Activated CD4-positive, CD25-positive, alpha-beta regulatory T cell treated with anti-CD3 and anti-CD28 coated beads, Interleukin-2, amount 50 U/mL, for 72 hours (primary cell): ENCODE measurements around the gene MSANTD2.
A peak's percentile ranks its signal among the peaks of the same experiment; 100 is the strongest.

Experiments
- DNase-seq: peaks from one replicate; pipeline ENCODE4 v3.0.0; 2021

MSANTD2 gene

DNA sequence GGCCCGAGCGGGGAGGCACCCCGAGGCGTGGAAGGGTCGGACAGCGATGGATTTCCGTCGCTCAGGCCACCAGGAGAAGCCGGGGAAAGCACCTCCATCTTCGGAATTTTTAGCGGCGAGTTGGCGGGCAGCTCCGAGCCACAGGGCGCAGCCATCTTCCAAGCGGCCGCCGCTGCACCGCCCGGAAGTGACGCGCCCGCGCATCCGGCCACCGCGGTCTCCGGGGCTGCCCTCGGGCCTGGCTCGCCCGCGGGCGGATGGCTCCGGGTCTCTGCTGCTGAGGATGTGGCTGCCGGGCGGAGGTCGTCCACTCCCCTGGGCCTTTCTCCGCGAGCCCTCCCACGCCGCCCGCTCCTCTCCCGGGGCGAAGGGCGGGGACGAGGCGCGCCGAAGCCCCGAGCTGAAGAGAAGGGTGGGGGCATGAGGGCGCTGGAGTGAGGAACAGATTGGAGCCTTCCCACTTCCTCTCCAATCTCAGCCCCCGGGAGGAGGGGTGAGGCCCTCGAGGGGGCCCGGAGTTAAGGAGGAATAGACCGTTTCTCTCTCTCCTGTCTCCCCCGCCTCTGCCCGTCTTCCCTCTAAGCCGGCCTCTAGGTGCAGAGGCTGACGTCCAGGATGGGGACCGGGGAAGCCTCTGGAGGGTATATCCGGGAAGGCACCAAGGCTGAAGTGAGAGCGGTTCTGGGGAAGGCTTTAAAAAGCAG, at the start of gene MSANTD2:
Gene MSANTD2 (minus strand): TSS at position 181 of the 704 bp plus-strand sequence. CDS start 26 bp downstream, at position 155.
- DNase-seq = peak; percentile 86

DNA sequence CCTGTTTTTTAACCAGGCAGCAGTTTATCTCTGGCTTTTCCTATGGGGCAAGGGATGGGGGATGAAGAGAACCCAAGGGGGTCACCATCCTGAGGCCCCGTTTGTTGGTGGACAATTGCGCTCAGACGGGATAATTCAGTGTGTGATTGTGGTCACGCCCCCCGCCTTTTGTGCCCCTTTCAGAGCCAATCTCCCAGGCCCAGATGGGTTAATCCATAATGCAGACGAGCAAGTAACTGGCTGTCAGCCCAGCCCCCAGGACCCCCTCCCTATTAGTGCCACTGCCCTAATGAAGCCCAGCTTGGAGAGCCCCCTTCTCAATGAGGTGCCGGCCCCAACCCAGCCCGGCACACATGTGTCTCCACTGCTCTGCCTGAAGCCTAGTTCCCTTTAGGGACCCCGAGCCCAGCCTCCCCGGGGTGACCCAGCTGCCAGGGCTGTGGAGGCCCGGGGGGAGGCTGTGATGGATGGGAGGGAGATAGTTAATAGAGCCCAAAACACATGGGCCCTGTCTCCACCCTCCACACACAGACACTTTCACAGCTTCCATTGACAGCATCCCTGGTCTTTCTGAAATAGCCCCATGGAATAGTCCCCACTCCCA, 46.0 kb upstream of the MSANTD2 start:
- DNase-seq = no peak

DNA sequence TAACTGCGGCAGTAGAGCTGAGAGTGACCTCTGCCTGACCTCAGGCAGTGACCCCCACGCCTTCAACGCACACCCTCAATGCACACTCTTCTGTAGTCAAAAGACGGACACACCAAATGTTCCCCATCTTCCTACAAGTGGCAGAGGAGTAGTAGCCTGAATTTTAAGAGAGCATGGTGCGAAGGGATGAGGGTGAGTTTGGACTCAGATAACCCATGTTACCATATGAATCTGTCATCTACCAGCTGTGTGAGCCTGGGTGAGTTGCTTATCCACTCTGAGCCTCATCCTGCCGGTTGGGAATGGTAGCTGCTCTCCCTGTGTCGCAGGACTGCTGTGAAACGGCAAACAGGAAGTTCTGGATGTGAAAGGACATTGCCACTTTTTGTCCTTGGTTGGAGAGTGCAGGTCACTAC, 44.5 kb upstream of the MSANTD2 start:
- DNase-seq = no peak

DNA sequence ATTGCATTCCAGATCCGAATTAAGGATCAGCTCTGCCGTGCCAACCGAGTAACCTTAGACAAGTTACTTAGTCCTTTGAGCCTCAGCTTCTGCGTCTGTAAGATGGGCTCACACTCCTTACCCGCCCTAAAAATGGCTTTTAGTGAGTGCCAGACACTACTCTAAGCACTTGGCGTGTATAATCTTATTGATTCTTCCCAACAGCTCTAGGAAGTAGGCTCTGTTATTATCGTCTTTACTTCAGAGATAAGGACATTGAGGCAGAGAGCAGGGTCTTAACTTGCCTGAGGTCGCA, 43.4 kb upstream of the MSANTD2 start:
- no peak for DNase-seq

DNA sequence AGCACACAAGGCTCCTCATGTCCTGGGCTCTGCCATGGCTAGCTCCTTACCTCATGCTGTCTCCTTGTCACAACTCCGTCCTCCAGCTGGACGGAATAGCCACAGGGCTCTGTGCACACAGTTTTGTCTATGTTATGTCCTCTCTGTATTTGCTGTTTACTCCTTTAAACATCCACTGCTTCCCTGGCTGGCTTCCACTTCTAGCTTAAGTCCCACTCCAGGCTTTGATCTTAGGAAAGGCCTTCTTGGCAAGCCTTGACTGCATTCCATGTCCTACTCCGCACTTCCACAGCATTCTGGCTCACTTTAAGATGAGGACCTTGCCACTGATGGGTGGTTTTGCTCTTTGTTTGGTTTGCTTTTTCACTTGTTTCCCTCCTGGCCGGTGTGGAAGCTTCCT, 42.1 kb upstream of the MSANTD2 start:
- no peak for DNase-seq

DNA sequence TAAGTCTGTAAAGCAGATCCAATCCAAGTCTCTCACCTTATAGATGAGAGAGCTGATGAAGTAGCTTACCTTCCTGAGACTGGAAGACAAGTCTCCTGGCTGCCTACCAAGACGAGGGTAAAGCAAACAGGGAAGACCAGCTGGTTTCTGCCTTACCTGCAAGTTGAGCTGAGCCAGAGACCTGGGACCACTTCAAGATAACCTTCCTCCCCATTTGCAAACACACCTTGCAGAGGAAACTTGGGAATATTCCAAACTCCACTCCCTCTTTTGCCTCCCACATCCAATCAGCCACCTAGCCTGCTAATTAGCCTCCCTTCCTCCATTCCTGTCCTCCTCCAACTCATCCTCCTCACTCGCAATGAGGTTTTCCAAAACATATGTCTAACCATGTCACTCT, 41.6 kb upstream of the MSANTD2 start:
- DNase-seq = no peak

DNA sequence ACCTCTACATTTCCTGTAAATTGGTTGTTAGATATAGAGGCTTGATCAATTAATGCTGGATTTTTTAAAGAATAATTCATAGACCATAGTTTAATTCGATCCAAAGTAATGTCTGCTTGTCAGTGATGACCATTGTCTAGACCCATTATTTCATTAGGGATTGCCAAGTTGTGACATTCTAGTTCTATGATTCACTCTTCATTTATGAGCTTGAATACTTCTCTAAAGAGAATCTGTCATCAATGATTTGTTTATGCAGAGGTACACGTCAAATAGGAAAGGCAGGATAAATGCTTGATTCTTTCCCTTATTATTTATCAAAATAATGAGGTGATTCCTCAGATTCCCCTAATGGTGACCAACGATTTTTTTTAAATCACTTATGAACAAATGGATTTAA, 41.0 kb upstream of the MSANTD2 start:
- no peak for DNase-seq

DNA sequence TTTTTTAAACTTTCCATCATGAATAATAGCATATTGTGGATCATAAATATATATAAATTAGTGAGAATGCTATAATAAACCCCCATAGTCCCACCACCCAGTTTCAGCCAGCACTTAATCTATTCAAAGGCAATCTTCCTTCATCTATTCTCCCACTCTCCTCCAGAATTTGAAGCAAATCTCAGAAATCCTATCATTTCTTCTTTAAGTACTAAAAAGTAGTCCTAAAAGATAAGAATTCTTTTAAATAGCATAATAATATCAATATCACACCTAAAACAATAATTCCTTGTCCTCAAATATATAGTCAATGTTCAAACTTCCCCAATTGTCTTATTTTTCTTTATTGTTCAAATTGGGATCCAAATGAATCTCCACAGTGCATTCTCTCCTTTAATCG, 40.5 kb upstream of the MSANTD2 start:
- no peak for DNase-seq

DNA sequence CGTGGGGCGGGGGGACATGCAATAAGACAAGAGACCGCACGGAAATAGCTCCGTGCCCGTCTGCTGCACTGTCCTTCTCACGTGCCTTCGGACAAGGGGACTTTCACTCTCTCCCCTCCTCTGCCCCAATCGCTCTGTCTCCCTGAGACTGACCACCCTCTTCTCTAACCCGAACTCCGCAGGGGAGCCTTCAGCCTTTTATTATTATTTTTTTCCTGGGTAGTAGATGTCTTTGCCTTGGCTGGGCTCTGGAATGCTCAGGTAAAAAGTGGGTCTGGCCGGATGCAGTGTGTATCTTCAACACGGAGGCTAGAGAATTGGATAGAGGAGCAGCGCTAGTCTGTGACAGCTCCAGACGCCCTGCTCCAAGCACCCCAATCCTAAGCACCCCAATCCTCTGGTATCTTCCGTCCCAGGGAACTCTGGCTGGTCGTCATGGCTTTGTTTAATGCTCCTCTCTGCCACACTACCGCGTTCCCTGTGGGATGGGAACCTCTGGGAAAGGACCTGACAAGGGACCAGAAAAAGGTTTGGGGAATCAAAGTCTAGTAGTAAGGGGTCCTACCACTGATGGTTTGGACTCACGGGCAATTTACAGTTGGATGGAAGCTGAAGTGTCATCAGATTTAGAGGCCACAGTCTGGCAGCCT, 39.9 kb upstream of the MSANTD2 start:
- DNase-seq = no peak

DNA sequence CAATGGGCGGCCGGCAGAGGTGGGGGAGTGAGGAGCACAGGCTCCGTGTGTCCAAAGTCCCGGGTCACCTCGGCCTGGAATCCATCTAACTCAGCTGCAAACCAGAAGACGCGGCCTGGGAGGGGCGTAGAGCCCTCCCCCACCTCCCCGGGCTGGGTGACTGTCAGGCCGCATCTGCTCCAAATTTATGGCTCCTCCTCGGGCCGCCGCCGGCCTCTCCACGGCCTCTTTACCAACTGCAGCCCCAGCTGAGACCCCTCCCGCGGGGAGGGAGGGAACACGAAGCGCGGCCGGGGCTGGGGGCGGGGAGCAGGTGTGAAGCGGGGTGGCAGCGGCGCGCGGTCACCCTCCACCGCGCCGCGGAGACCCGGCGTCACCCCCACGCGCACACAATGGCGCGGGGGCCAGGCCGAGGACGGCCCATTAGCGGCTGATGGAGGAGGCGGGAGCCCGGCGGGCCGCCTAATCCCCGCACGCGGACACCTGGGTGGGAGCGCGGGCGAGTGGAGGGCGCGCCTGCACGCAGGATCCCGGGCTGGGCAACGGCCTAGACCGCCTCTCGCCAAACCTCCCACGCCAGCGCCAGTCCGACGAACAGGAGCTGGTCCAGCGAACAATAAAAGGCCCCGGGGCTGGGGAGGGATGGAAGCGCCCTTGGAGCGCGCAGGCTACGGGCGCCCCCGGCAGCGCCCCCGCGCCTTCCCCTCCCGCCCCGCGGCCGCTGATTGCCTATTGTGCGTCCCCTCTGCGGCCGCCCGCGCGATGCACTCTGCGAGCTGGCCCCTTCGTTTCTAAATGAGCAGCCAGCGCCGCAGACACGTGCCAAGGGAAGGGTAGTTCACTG, 39.1 kb upstream of the MSANTD2 start:
- DNase-seq = no peak

DNA sequence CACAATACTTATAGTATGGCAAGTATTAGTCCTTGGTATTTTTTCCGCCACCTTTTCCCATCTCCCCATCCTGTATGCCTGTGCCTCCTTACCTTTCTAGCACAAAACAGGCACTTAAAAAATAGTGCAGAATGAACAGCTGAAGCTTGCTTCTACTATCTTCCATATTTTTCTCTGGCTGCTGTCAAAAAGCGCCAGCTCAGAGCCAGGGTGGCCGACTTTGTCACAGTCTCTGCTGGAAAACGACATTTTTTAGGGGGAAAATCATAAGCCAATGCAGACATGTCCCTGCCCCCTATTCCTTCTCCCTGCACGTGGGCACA, 38.6 kb upstream of the MSANTD2 start:
- DNase-seq = no peak

DNA sequence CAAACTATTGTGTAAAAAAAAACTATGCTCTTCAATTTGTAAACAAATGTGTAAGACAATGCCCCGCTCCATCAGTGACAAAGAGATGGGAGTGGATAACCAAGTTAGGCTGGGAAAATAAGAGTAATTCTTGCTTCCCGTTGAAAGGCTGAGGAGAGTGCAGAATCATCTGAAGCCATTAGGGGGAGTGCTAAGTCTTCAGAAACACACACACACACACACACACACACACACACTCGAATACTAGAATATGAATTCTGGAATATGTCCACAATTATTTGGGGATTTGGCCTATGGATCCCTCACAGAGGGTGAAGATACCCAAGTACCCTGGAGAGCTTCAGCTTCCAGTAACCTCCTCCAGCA, 37.3 kb upstream of the MSANTD2 start:
- no peak for DNase-seq

DNA sequence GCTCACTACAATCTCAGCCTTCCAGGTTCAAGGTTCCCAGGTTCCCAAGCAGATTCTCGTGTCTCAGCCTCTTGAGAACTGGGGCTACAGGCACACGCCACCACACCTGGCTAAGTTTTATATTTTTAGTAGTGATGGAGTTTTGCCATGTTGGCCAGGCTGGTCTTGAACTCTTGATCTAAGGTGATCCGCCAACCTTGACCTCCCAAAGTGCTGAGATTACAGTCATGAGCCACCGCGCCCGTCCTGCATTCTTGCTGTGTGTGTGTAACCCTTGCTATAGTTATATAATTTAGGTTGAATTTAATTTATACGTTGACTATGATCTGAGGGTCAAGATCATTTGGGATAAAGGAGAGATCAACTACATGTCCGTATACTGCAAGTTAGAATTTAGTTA, 35.7 kb upstream of the MSANTD2 start:
- DNase-seq = no peak

DNA sequence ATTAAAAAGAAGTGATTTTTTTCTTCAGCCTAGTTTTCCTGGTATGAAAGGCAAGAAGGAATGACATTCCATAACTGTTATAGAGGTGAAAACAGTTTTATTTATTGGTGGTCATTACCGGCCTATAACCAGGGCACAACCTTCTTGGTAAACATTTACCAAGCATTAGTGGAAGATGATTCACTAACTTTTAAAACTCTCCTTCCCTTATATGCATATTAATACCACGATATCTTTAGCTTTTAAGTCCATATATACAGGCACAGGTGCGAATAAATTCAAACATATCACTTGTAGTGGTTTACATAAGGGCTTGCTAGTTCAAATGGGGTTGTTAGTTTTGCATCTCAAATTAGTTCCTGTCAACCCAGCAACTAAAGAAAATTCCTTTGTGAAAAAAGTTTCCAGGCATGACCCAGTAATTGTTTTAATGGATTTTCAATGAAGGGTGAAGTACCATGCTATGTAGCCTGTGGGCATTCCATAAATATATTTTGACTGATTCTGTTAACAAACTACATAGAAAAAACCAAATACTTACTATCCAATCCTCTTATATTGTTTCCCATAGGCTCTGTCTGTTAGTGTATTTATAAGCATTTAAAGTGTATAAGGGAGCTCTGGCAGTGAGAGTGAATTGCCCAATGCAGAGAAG, 34.4 kb upstream of the MSANTD2 start:
- DNase-seq = no peak

DNA sequence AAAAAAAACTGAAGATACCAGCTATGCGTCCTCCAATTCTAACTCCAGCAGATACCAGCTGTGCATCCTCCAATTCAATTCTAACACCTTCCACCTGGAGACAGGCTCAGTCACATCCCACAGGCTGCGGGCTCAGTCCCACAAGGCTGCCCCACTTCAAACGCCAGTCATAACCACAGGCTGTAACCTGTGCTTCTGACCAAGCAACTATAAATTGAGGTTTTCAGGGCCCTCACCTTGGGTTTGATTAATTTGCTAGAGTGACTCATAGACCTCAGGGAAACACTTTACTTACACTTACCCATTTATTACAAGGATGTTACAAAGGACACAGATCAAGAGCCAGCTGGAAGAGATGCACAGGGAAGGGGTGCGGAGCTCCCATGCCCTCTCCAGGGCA, 32.4 kb upstream of the MSANTD2 start:
- DNase-seq = no peak

DNA sequence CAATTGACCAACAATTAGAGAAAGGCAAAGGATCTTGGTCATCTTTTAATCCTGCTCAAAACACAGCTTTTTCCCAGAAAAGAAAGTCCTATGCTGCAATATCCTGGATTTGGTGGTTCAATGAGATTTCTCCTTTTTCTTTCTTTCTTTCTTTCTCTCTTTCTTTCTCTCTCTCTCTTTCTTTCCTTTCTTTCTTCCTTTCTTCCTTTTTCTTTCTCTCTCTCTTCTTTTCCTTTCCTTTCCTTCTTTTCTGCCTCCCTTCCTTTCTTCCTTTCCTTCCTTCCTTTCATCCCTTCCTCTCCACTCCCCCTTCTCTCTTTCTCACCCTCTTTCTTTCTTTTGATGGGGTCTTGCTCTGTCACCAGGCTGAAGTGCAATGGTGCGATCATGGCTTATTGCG, 31.7 kb upstream of the MSANTD2 start:
- no peak for DNase-seq

DNA sequence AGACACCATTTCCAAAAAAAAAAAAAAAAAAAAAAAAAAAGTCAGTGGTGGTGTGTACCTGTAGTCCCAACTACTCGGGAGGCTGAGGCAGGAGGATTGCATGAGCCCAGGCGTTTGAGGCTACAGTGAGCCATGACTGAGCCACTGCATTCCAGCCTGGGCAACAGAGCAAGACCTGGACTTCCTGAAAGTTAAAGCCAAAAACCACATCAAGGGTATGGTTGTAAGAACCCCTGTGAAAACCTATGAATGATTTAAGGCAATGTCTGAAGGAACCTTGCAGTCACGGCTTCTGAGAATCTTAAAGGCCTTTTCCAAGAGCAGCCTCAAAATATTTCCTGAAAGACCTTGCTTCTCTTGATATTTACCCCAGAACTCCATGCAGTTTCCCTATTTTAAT, 30.5 kb upstream of the MSANTD2 start:
- no peak for DNase-seq

DNA sequence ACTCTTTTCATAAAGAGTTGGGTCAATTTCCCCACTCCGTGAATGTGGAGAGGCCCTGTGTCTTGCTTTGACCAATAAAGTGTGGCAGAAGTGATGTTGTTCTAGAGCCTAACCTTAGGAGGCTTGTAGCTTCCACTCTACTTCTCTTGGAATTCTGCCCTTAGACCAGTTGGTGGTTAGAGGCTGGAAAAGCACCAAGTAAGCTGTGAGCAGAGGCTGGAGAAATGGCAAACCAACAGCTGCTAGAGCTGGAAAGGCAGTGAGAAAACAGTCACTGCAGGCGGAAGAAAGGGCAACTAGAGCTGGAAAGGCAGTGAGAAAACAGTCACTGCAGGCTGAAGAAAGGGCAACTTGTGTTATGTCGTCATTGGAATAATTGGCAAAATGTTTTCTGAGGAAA, 29.8 kb upstream of the MSANTD2 start:
- no peak for DNase-seq

DNA sequence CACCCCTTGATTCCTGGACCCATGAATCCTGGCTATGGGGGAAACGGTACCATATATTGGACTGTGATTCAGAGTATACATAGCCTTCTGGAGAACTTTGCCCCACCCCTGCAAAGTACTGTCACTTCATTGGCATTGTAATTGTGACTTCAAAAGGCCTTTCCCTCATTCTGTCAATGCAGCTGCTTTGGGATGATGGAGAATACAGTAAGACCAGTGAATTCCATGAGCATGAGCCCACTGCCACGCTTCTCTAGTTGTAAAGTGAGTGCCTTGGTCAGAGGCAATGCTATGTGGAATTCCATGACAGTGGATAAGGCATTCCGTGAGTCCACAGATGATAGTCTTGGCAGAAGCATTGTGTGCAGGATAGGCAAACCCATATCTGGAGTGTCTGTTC, 25.7 kb upstream of the MSANTD2 start:
- no peak for DNase-seq

DNA sequence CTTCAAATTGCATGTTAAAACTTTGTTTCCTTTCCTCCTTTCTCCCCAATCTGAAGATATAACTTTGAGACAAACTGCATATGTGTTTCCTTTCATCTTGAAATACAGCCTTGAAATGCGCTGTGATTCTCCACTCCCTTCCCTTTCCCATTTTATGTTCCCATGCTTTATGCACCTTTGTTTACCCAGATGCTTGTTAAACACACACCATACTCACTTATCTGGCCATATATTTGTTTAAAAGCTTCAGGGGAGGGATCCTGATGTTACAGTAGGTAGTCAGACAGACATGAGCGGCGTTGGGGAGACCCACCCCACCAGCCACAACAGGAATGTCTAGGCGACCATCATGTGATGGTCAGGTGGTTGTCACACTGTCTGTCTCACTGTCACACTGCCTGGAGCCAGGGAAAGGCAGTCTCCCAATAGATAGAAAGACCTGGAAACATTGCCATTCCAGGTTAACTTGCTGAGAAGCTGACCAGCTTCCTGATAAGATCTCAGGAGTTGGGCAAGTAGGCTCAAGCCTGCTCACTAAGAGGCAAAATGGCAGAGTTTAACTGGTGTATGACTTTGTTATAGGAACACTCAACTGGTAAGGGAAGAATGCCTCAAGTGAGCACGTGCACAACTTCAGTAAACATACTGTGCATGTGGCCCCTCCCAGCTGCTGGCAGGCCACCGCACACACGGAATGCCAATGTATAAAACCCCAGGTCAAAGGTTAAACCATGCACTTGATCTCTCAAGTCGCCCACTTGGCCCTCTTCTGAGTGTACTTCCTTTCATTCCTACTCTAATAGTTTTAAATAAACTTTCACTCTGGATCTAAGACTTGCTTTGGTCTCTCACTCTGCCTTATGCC, 23.5 kb upstream of the MSANTD2 start:
- no peak for DNase-seq

DNA sequence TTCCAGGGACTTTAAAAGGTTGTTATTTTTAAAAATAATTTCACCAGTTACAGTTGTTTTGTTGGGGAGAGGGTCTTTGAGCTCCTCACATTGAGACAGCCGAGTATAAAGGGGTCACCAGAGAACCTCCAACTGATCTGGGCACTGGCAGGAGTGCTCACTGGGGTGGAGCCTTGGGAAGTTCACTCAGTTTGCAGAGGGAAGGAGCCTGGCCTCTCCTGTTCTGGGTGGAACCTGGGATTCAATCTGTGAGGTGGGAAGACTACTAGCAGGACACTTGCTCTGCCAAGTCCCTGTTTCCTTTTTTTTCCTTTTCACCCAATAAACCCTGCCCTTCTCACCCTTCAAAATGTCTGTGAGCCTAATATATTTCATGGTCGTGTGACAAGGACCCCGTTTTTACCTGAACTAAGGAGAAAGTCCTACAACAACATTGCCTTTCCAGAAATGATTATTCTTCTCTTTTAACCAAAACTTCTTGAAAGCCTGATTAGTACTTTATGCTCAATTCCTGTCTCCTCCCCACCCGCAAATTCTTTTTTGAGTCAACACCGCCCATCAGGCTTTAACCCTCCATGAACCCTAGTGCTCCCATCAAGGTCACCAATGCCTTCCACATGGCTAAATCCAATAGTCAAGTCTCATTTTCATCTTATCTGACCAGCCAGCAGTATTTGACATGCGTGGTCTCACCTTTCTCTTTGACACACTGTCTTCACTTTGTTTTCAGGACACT, 22.0 kb upstream of the MSANTD2 start:
- DNase-seq = no peak

DNA sequence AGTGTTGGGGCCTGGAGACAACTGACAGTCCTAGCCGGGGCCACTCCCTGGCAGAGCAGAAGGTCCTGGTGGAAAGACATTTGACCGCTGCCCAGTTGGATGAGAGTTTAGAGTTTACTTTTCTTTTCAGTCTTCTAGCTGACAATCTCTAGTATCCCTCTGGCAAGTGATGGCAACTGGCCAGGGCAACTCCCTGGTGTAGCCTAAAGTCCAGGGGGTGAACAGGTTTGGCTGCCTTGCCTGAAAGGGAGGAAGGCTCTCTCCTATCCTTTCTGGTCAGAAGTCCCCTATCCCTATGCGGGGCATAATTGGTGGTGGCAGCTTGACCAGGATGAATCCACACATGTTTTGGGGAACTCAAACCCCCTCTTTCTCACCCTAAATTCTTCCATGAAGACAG, 16.8 kb upstream of the MSANTD2 start:
- DNase-seq = no peak
